ENCODE results near the gene SLC35C1. TPM values are rescaled to one million over a fixed set of nuclear protein-coding genes. Genes with fewer than 3 reads are reported as not detected.

The SLC35C1 gene
- total and polyA plus RNA-seq, 2 donors (not counting 1 experiment from before 2014, with no cell fraction given) = 4.4 to 12.5 TPM

DNA sequence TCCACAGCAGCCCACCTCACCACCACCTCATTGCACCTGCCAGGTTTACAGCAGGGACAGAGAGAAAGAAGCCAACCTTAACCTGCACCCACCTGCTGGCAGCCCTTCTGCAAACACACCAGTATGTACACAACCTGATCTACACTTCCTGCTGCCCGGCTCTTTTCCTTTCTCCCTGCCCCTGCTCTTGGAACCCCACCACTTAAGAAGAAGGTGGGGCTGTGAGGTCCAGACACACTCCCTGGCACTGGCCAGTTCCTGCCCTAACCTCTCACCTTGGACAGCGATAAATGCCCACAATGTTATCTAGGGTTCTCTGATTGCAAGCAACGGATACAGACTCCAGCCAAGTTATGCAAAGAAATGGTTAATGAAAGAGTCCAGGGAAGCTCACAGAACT lies 10.8 kb upstream of the SLC35C1 start:
- no peak for ATAC-seq (ENCODE audit: low read depth)
- POLR2A ChIA-PET = no interaction called here
- no peaks in the 10 kb centered on the region for H3K9me3 Mint-ChIP-seq (ENCODE audit: insufficient read depth)
- H3K9me3 ChIP-seq (ENCODE audit: control extremely low read depth in 1 of 3, control insufficient read depth in 2 of 3, insufficient read depth in 1 of 3, low read length in 2 of 3) = peaks cover 0 to 10% (median 0%) of the 10 kb centered on the region in 3 donors
- WGBS (ENCODE audit: insufficient coverage) = 59% methylated on average over 2 of the region's 3 CpGs
- DNase-seq = no peak
- H3K27me3 Mint-ChIP-seq = peaks cover 6% of the 10 kb centered on the region
- no peak overlapping the region for H2AFZ ChIP-seq (ENCODE audit: insufficient read depth, low read depth, low read length, poor library complexity, severe bottlenecking)
- H3K4me2 ChIP-seq (replicated peaks; ENCODE audit: low read depth, low read length, poor library complexity, severe bottlenecking) = no peak overlapping the region
- no peaks in the 10 kb centered on the region for H3K36me3 ChIP-seq (replicated peaks in 1 of 2; ENCODE audit: control extremely low read depth in 1 of 2, control insufficient read depth in 1 of 2, extremely low read depth in 1 of 2, insufficient read depth in 2 of 2, low read length in 1 of 2)
- no peak overlapping the region for H3K4me3 Mint-ChIP-seq
- no peaks in the 10 kb centered on the region for H3K4me1 ChIP-seq (ENCODE audit: control insufficient read depth in 2 of 2, insufficient read depth in 2 of 2, low read length in 2 of 2)
- H3K79me2 ChIP-seq (ENCODE audit: control insufficient read depth, insufficient read depth, low read length) = no peaks in the 10 kb centered on the region
- CTCF ChIA-PET = interaction anchor here (1.4 kb wide), 1 partner anchor 22 kb away, joined by 4 read pairs; no protein-coding TSS in a partner anchor
- no peak overlapping the region for H3K27ac ChIP-seq (ENCODE audit: low read length in 2 of 2)
- no peak for TF ChIP-seq EZH2 (IDR thresholded peaks at IDR 0.05; ENCODE audit: borderline replicate concordance, insufficient read depth, low read depth, low read length, poor library complexity, severe bottlenecking)
- TF ChIP-seq CTCF (IDR thresholded peaks at IDR 0.05) = no peak
- intact Hi-C loops (cut with micrococcal nuclease) = no loop called here
- no peak overlapping the region for H3K9ac ChIP-seq (ENCODE audit: low read length)
- no peaks in the 10 kb centered on the region for H3K4me1 Mint-ChIP-seq
- no peak overlapping the region for H3K4me3 ChIP-seq (ENCODE audit: control extremely low read depth in 1 of 5, extremely low read depth in 1 of 5, insufficient read depth in 1 of 5, low read depth in 2 of 5, low read length in 4 of 5)
- peaks cover 0 to 4% (median 1%) of the 10 kb centered on the region in 4 experiments for H3K27me3 ChIP-seq (replicated peaks in 1 of 4; ENCODE audit: control extremely low read depth in 1 of 4, control insufficient read depth in 3 of 4, insufficient read depth in 4 of 4, low read length in 3 of 4)
- H4K20me1 ChIP-seq (ENCODE audit: control insufficient read depth, insufficient read depth, low read length, poor library complexity, severe bottlenecking) = no peaks in the 10 kb centered on the region
- H3K27ac Mint-ChIP-seq = no peak overlapping the region

- ATAC-seq (ENCODE audit: low read depth) (no peak), DNase-seq (no peak)
- Mint-ChIP-seq H3K4me3 (no peak overlapping the region), H3K27ac (no peak overlapping the region), H3K4me1 (no peaks in the 10 kb centered on the region), H3K27me3 (peaks cover 3% of the 10 kb centered on the region), H3K9me3 (ENCODE audit: insufficient read depth) (no peaks in the 10 kb centered on the region)
- TF ChIP-seq EZH2 (IDR thresholded peaks at IDR 0.05; ENCODE audit: borderline replicate concordance, insufficient read depth, low read depth, low read length, poor library complexity, severe bottlenecking) (no peak), CTCF (IDR thresholded peaks at IDR 0.05) (no peak)
- no peak overlapping the region for H2AFZ ChIP-seq (ENCODE audit: insufficient read depth, low read depth, low read length, poor library complexity, severe bottlenecking)
- intact Hi-C loops (cut with micrococcal nuclease) = no loop called here
- no peaks in the 10 kb centered on the region for H4K20me1 ChIP-seq (ENCODE audit: control insufficient read depth, insufficient read depth, low read length, poor library complexity, severe bottlenecking)
- POLR2A ChIA-PET = interaction anchor here (0.7 kb wide), 1 partner anchor 50 kb away, joined by 3 read pairs; no protein-coding TSS in a partner anchor
- no peak overlapping the region for H3K4me3 ChIP-seq (ENCODE audit: control extremely low read depth in 1 of 5, extremely low read depth in 1 of 5, insufficient read depth in 1 of 5, low read depth in 2 of 5, low read length in 4 of 5)
- CTCF ChIA-PET = interaction anchor here (1.4 to 3.1 kb wide), 2 partner anchors 23 to 24 kb away, joined by 4 to 11 read pairs; no protein-coding TSS in a partner anchor
- H3K4me2 ChIP-seq (replicated peaks; ENCODE audit: low read depth, low read length, poor library complexity, severe bottlenecking) = no peak overlapping the region
- H3K27ac ChIP-seq (ENCODE audit: low read length in 2 of 2) = no peak overlapping the region
- no peaks in the 10 kb centered on the region for H3K79me2 ChIP-seq (ENCODE audit: control insufficient read depth, insufficient read depth, low read length)
- no peaks in the 10 kb centered on the region for H3K36me3 ChIP-seq (replicated peaks in 1 of 2; ENCODE audit: control extremely low read depth in 1 of 2, control insufficient read depth in 1 of 2, extremely low read depth in 1 of 2, insufficient read depth in 2 of 2, low read length in 1 of 2)
- no peaks in the 10 kb centered on the region for H3K4me1 ChIP-seq (ENCODE audit: control insufficient read depth in 2 of 2, insufficient read depth in 2 of 2, low read length in 2 of 2)
- peaks cover 0 to 4% (median 1%) of the 10 kb centered on the region in 4 experiments for H3K27me3 ChIP-seq (replicated peaks in 1 of 4; ENCODE audit: control extremely low read depth in 1 of 4, control insufficient read depth in 3 of 4, insufficient read depth in 4 of 4, low read length in 3 of 4)
- no peak overlapping the region for H3K9ac ChIP-seq (ENCODE audit: low read length)
- WGBS (ENCODE audit: insufficient coverage) = 95% methylated on average over 3 of the region's 5 CpGs
- H3K9me3 ChIP-seq (ENCODE audit: control extremely low read depth in 1 of 3, control insufficient read depth in 2 of 3, insufficient read depth in 1 of 3, low read length in 2 of 3) = peaks cover 0 to 10% (median 0%) of the 10 kb centered on the region in 3 donors
These were observed 9.6 kb upstream of the SLC35C1 start for GRCh38 chr11:45795379-45795778.

Data from B cell (primary cell).